IPS DF 6.9 (cell line): ENCODE results near the gene PFKL.

Experiments
- DNase-seq: peaks from one replicate; pipeline ENCODE4 v3.0.0-alpha.2; 2013; ENCODE audit warnings: low read depth, low spot score
- H3K27ac ChIP-seq: one replicate; pipeline ENCODE4 v1.5.1; 2013; ENCODE audit warnings: low read length, control low read depth
- H3K27me3 ChIP-seq: 2 replicates; pipeline ENCODE4 v1.6.1; 2013; ENCODE audit warnings: mild to moderate bottlenecking, low read length; ENCODE audit not compliant: control insufficient read depth, insufficient read depth
- H3K36me3 ChIP-seq: 2 replicates; pipeline ENCODE4 v1.6.1; 2013; ENCODE audit warnings: low read length; ENCODE audit not compliant: control insufficient read depth, insufficient read depth
- H3K4me1 ChIP-seq: 2 replicates; pipeline ENCODE4 v1.6.1; 2013; ENCODE audit warnings: low read length; ENCODE audit not compliant: control insufficient read depth, insufficient read depth
- H3K4me3 ChIP-seq: 2 replicates; pipeline ENCODE4 v1.5.1; 2013; ENCODE audit warnings: mild to moderate bottlenecking, low read length
- H3K9me3 ChIP-seq: 2 replicates; pipeline ENCODE4 v1.6.1; 2013; ENCODE audit warnings: low read length, inconsistent platforms; ENCODE audit not compliant: control insufficient read depth, insufficient read depth
- WGBS: extraction: QIAGEN DNeasy Blood & Tissue Kit; methylation state at CpG from one replicate; pipeline ENCODE4 v1.1.7; 2013; ENCODE audit warnings: mixed read lengths, missing lambda C conversion rate; ENCODE audit not compliant: insufficient read length, insufficient coverage; 5-methylcytosine and 5-hydroxymethylcytosine counted together

PFKL gene

GRCh38 chr21:44299458-44300261 lies at the start of gene PFKL:
TSS of gene PFKL (plus strand) at chr21:44300053. CDS start at chr21:44300106, 53 bp downstream.
- no CpG with 5 or more reads among the region's 94 CpGs for WGBS
- peaks cover 4% of the 10 kb centered on the region for H3K4me1 ChIP-seq
- H3K4me3 ChIP-seq: peak within 1 kb of the TSS; percentile 76
- H3K27ac ChIP-seq: no peak within 1 kb of the TSS
- no peaks in the 10 kb centered on the region for H3K9me3 ChIP-seq
- no peak for DNase-seq
- no peaks in the 10 kb centered on the region for H3K27me3 ChIP-seq
- H3K36me3 ChIP-seq: no peaks in the 10 kb centered on the region

DNA sequence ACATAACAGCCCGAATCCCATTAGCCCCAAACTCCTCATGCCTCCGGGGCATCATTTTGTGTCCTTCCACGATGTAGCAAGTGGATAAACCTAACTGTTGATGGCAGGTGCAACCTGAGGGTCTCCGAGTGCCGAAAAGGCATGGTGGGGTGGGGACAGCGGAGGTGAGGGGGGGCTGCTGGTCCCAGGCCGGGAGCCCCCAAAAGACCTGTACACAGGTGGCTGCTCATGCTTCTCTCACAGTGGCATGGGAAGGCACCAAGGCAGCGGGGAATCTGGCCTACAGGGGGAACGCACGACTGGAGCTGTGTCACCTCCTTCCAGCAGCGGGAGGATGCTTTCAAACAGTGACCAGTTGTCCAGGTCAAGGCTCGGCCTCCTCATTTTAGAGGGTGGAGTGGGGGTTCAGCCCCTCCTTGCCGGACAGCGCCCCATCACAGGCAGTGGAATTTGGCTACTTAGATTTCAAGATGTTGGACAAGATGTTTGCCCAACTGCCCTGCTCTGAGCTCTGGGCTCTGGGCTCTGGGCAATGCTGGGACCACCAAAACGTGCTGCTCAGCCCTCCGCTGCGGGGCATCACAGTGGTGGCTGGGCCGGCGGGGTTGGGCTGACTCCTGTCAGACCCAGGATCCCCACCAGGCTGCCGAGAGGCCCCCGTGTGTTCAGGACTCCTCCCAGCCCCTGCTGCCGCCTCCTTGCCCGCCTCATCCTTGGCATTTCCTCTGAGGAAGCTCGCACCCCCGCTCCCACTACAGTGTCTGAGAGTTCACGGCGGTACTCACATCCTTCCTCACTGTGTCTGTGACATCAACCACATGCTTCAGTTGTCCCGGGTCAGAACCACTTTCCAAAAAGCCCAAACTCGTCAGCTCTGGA lies 45.8 kb upstream of the PFKL start:
- Histone ChIP-seq H3K9me3 (no peaks in the 10 kb centered on the region), H3K4me1 (no peaks in the 10 kb centered on the region), H3K27me3 (no peaks in the 10 kb centered on the region), H3K36me3 (no peaks in the 10 kb centered on the region), H3K27ac (no peak overlapping the region), H3K4me3 (no peak overlapping the region)
- DNase-seq: no peak
- WGBS: no CpG with 5 or more reads among the region's 29 CpGs

DNA sequence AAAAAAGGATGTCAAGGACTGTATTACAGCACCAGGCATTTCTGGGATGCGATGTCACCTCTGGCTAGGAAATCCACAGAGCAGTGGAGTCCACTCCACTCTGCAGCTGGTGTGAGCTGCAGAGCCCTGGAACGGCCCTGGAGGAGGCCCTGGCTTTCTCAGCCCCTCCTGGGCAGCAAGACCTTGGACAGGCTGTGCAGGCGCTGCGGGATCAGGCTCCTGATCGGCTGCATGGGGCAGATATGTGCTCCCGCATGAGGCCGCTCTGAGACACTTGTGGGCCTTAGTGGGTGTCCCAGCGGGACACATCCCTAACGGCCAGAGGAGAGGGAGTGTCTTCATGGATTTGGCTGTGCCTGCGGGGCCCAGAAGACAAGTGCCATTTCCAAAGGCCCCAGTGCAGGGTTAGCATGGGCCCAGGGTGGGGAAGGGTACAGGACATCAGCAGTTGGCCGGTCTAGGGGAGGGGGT lies 44.3 kb upstream of the PFKL start:
- no peak for DNase-seq
- Histone ChIP-seq H3K9me3 (no peaks in the 10 kb centered on the region), H3K27me3 (no peaks in the 10 kb centered on the region), H3K4me1 (no peaks in the 10 kb centered on the region), H3K4me3 (no peak overlapping the region), H3K27ac (no peak overlapping the region), H3K36me3 (no peaks in the 10 kb centered on the region)
- WGBS: no CpG with 5 or more reads among the region's 11 CpGs

GRCh38 chr21:44258056-44258725 lies 41.7 kb upstream of the PFKL start:
- H3K9me3 ChIP-seq: no peaks in the 10 kb centered on the region
- WGBS: no CpG with 5 or more reads among the region's 34 CpGs
- H3K27ac ChIP-seq: no peak overlapping the region
- H3K4me1 ChIP-seq: peaks cover 3% of the 10 kb centered on the region; the same call in 1 of the 2 replicates
- no peaks in the 10 kb centered on the region for H3K27me3 ChIP-seq
- no peak overlapping the region for H3K4me3 ChIP-seq
- no peak for DNase-seq
- no peaks in the 10 kb centered on the region for H3K36me3 ChIP-seq

DNA sequence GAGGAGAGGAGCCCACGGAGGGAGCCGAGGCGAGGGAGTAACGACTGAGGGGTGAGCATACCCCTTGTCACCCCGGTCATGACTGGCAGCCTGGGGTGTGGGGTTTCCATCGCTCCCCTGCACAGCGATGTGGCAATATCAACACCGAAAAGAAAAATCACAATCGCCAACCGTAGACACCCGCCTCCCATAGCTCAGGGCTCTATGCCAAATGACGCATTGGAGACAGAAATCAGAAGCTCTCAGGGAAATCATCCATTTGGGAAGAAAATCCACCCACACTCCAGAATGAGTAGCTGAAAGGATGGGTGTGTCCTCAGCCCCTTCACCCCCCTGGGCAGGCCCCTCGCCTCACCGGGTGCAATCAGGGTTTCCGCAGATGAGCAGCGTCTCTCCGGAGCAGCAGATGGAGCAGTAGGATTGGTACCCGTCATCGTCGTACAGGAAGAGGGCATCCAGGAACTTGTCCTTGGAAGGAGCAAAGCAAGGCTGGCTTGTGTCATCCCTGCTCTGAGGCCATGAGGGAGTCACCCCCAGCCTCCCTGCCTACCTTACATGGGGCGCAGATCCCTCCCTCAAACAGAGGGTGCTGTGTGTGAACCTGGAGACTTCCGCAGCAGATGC lies 40.7 kb upstream of the PFKL start:
- no CpG with 5 or more reads among the region's 22 CpGs for WGBS
- no peak overlapping the region for H3K27ac ChIP-seq
- H3K9me3 ChIP-seq: no peaks in the 10 kb centered on the region
- no peaks in the 10 kb centered on the region for H3K27me3 ChIP-seq
- H3K4me3 ChIP-seq: no peak overlapping the region
- no peaks in the 10 kb centered on the region for H3K36me3 ChIP-seq
- H3K4me1 ChIP-seq: peaks cover 3% of the 10 kb centered on the region; the same call in 1 of the 2 replicates
- no peak for DNase-seq

GRCh38 chr21:44260066-44260465 lies 39.8 kb upstream of the PFKL start:
- no peaks in the 10 kb centered on the region for H3K36me3 ChIP-seq
- no peaks in the 10 kb centered on the region for H3K9me3 ChIP-seq
- peaks cover 3% of the 10 kb centered on the region; the same call in 1 of the 2 replicates for H3K4me1 ChIP-seq
- H3K27ac ChIP-seq: no peak overlapping the region
- no peak overlapping the region for H3K4me3 ChIP-seq
- no CpG with 5 or more reads among the region's 4 CpGs for WGBS
- H3K27me3 ChIP-seq: no peaks in the 10 kb centered on the region
- DNase-seq: no peak

- peaks cover 3% of the 10 kb centered on the region; the same call in 1 of the 2 replicates for H3K4me1 ChIP-seq
- no peaks in the 10 kb centered on the region for H3K36me3 ChIP-seq
- H3K27me3 ChIP-seq: no peaks in the 10 kb centered on the region
- no CpG with 5 or more reads among the region's 19 CpGs for WGBS
- H3K4me3 ChIP-seq: no peak overlapping the region
- DNase-seq: no peak
- H3K27ac ChIP-seq: no peak overlapping the region
- H3K9me3 ChIP-seq: no peaks in the 10 kb centered on the region
Observed at GRCh38 chr21:44260791-44261631, 38.8 kb upstream of the PFKL start.

DNA sequence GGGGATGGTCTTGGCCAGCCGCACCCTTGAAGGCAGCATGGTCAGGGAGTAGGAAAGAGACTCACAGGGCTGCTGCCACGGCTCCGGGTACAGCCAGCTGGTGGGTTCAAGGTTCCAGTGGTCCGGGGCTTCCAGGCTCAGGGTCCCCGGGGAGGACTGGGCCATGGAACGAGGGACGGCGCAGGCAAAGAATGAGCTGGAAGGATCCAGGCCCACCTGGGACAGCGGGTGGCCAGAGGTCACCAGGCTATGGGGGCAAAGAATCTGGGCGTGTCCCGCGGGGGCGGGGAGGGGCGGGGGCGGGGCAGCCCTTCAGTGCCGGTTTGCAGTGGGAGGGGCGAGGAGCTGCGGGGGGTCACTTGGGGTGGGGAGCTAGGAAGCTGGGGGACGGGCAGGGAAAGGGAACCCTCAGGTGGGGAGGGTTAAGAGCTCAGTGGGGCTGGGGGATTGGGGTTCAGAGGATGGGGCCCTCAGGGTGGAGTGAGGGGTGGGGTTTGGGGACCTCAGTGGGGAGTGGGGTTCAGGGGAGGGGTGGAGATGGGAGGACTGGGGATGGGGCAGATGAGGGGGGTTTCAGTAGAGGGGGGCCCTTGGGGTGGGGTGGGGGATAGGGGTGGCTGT lies 38.1 kb upstream of the PFKL start, which contains the start of gene DNMT3L:
TSS of gene DNMT3L (minus strand) at position 223 of the 621 bp plus-strand sequence. CDS start 638 bp downstream, outside the sequence.
- Histone ChIP-seq H3K27ac (no peak within 1 kb of the TSS), H3K27me3 (no peaks in the 10 kb centered on the region), H3K4me1 (peaks cover 3% of the 10 kb centered on the region; the same call in 1 of the 2 replicates), H3K36me3 (no peaks in the 10 kb centered on the region), H3K9me3 (no peaks in the 10 kb centered on the region), H3K4me3 (no peak within 1 kb of the TSS)
- WGBS: no CpG with 5 or more reads among the region's 19 CpGs
- DNase-seq: no peak
